NCI-H1930 (cell line): ENCODE data around the gene PCDHGA8.
"Not testable (repeated sequence)": the region's sequence is repeated elsewhere in the genome, so short reads cannot be mapped to it uniquely, and the experiment has no call there.

Experiments
- DNase-seq, 2 experiments: peaks; one replicate each; lab custom pipeline; 2025; lab: John Stamatoyannopoulos, UW

PCDHGA8 gene

GRCh38 chr5:141371572-141372475 lies 20.6 kb upstream of the PCDHGA8 start:
- DNase-seq: no peak

- DNase-seq: no peak
Observed at GRCh38 chr5:141373673-141374317, 18.6 kb upstream of the PCDHGA8 start, which contains the start of gene PCDHGA6. Gene PCDHGA6 (plus strand): TSS chr5:141373891. CDS start chr5:141374084, 193 bp downstream.

DNA sequence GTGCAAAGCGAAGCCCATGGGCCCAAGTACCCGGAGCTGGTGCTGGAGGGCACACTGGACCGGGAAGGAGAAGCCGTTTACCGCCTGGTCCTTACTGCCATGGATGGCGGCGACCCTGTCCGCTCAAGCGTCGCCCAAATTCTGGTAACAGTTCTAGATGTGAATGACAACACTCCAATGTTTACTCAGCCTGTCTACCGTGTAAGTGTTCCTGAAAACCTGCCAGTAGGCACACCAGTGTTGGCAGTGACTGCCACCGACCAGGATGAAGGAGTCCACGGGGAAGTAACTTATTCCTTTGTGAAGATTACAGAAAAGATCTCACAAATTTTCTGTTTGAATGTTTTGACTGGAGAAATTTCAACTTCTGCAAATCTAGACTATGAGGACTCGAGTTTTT lies 17.8 kb upstream of the PCDHGA8 start:
- DNase-seq: no peak

DNA sequence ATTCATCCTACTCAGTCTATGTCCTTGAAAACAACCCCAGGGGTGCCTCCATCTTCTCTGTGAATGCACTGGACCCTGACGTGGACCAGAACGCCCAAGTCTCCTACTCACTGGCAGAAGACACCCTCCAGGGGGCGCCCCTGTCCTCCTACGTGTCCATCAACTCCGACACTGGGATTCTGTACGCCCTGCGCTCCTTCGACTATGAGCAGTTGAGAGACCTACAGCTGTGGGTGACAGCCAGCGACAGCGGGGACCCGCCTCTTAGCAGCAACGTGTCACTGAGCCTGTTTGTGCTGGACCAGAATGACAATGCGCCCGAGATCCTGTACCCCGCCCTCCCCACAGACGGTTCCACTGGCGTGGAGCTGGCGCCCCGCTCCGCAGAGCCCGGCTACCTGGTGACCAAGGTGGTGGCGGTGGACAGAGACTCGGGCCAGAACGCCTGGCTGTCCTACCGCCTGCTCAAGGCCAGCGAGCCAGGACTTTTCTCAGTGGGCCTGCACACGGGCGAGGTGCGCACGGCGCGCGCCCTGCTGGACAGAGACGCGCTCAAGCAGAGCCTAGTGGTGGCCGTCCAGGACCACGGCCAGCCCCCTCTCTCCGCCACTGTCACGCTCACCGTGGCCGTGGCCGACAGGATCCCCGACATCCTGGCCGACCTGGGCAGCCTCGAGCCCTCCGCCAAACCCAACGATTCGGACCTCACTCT lies 16.8 kb upstream of the PCDHGA8 start:
- not testable (repeated sequence) for DNase-seq

DNA sequence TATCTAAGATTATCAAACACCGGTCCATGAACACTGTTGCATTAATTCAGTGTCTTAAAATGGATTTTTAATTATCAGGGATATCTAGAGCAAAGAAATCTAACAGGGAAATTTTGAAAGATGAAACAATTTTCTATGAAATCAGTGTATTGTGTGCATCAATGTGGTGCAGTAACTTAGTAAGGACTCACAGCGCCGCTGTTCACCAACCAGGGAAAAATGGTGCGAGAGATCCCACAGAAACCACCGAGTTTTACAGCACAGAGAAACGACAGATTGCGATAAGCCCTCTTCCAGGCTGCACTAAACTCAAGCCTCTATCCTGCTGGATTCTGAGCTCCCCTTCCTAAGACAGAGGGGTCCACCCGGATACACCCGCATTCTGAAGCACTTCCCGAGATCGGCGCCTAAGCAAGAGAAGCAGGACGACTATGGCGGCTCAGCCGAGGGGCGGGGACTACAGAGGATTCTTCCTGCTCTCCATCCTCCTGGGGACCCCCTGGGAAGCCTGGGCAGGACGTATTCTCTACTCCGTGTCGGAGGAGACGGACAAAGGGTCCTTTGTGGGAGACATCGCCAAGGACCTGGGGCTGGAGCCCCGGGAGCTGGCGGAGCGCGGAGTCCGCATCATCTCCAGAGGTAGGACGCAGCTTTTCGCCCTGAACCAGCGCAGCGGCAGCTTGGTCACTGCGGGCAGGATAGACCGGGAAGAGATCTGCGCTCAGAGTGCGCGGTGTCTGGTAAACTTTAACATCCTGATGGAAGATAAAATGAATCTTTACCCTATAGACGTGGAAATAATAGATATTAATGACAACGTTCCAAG lies 9.8 kb upstream of the PCDHGA8 start, which contains the start of gene PCDHGA7:
Gene PCDHGA7, plus strand, starts transcription at position 274 of the 826 bp plus-strand sequence. Its CDS starts 158 bp downstream, at position 432.
- no peak for DNase-seq

DNA sequence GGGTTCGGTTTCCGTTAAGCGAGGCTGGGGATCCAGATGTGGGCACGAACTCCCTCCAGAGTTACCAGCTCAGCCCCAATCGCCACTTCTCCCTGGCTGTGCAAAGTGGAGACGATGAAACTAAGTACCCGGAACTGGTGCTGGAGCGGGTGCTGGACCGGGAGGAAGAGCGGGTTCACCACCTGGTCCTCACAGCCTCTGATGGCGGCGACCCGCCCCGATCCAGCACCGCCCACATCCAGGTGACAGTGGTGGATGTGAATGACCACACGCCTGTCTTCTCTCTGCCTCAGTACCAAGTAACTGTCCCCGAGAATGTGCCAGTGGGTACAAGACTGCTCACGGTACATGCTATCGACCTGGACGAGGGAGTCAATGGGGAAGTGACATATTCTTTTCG lies 9.1 kb upstream of the PCDHGA8 start:
- no peak for DNase-seq

GRCh38 chr5:141384471-141385267 lies 7.8 kb upstream of the PCDHGA8 start:
- DNase-seq: no peak

GRCh38 chr5:141387557-141388311 lies 4.7 kb upstream of the PCDHGA8 start, which contains the start of gene PCDHGB4:
Gene PCDHGB4 (plus strand): TSS chr5:141387698. CDS start chr5:141387885, 187 bp downstream.
- DNase-seq: not testable (repeated sequence)

- DNase-seq: no peak
Observed at GRCh38 chr5:141388661-141389060, 3.8 kb upstream of the PCDHGA8 start.

DNA sequence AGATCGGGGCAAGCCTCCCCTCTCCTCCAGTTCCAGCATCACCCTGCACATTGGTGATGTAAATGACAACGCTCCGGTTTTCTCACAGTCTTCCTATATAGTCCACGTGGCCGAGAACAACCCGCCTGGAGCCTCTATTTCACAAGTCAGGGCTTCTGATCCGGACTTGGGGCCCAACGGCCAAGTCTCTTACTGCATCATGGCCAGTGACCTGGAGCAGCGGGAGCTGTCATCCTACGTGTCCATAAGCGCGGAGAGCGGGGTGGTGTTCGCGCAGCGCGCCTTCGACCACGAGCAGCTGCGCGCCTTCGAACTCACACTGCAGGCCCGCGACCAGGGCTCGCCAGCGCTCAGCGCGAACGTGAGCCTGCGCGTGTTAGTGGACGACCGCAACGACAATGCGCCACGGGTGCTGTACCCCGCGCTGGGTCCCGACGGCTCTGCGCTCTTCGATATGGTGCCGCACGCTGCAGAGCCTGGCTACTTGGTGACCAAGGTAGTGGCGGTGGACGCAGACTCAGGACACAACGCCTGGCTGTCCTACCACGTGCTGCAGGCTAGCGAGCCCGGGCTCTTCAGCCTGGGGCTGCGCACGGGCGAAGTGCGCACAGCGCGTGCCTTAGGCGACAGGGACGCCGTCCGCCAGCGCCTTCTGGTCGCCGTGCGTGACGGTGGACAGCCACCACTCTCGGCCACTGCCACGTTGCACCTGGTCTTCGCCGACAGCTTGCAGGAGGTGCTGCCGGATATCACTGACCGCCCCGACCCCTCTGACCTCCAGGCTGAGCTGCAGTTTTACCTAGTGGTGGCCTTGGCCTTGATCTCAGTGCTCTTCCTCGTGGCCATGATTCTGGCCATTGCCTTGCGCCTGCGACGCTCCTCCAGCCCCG lies 3.0 kb upstream of the PCDHGA8 start:
- no peak for DNase-seq

DNA sequence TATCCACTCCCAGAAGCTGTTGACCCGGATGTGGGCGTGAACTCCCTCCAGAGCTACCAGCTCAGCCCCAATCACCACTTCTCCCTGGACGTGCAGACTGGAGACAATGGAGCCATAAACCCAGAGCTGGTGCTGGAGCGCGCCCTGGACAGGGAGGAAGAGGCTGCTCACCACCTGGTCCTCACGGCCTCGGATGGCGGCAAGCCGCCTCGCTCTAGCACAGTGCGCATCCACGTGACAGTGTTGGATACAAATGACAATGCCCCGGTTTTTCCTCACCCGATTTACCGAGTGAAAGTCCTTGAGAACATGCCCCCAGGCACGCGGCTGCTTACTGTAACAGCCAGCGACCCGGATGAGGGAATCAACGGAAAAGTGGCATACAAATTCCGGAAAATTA lies 834 bp downstream of the PCDHGA8 start:
- no peak for DNase-seq

DNA sequence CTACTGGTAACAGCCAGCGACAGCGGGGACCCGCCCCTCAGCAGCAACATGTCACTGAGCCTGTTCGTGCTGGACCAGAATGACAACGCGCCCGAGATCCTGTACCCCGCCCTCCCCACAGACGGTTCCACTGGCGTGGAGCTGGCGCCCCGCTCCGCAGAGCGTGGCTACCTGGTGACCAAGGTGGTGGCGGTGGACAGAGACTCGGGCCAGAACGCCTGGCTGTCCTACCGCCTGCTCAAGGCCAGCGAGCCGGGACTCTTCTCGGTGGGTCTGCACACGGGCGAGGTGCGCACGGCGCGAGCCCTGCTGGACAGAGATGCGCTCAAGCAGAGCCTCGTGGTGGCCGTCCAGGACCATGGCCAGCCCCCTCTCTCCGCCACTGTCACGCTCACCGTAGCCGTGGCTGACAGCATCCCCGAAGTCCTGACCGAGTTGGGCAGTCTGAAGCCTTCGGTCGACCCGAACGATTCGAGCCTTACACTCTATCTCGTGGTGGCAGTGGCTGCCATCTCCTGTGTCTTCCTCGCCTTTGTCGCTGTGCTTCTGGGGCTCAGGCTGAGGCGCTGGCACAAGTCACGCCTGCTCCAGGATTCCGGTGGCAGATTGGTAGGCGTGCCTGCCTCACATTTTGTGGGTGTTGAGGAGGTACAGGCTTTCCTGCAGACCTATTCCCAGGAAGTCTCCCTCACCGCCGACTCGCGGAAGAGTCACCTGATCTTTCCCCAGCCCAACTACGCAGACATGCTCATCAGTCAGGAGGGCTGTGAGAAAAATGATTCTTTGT lies 2.2 kb downstream of the PCDHGA8 start:
- DNase-seq: not testable (repeated sequence)

DNA sequence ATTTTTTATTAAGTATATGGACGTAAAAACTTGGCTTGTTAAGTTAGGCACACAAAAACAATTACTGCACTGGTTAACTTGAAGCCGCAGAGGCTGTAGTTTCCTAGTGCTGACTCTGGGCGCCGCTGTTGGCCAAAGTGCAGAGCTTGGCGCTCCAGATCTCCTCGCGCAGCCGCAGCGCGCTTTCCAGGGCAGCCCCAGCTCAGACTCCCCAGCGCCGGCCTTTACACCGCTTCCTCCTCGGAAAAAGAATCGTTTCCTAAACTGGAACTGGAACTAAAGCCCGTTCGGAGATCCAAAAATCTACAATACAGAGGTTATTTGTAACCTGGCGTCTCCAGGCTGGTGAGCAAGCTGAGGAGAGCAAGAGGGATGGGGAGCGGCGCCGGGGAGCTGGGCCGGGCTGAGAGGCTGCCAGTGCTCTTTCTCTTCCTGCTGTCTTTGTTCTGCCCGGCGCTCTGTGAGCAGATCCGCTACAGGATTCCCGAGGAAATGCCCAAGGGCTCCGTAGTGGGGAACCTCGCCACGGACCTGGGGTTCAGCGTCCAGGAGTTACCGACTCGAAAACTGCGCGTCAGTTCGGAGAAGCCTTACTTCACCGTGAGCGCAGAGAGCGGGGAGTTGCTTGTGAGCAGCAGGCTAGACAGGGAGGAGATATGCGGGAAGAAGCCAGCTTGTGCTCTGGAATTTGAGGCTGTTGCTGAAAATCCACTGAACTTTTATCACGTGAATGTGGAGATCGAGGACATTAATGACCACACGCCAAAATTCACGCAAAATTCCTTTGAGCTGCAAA lies 5.5 kb downstream of the PCDHGA8 start, which contains the start of gene PCDHGB5:
Gene PCDHGB5, plus strand, starts transcription at position 192 of the 796 bp plus-strand sequence. Its CDS starts 181 bp downstream, at position 373.
- DNase-seq: not testable (repeated sequence)

DNA sequence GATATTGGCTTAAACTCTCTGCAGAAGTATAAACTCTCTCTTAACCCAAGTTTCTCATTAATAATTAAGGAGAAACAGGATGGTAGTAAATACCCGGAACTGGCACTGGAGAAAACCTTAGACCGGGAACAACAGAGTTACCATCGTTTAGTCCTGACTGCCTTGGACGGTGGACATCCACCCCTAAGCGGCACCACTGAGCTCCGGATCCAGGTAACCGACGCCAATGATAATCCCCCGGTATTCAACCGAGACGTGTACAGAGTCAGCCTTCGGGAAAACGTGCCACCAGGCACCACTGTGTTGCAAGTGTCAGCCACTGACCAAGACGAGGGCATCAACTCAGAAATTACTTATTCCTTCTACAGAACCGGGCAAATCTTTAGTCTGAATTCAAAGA lies 6.2 kb downstream of the PCDHGA8 start:
- no peak for DNase-seq

- no peak for DNase-seq
Observed at GRCh38 chr5:141399555-141400258, 7.3 kb downstream of the PCDHGA8 start.

- DNase-seq: no peak
Observed at GRCh38 chr5:141402553-141403243, 10.3 kb downstream of the PCDHGA8 start, which contains the start of gene PCDHGA9. Gene PCDHGA9 (plus strand): TSS chr5:141402778. CDS start chr5:141402953, 175 bp downstream.
